ENCODE measurements around the gene GCNA. TPM values are rescaled to one million over a fixed set of nuclear protein-coding genes. Genes with fewer than 3 reads are reported as not detected.
"Not testable (repeated sequence)": the region's sequence is repeated elsewhere in the genome, so short reads cannot be mapped to it uniquely, and the experiment has no call there.

The GCNA gene
- total RNA-seq, 4 donors from 2014 or later: 2.8 to 12.9 (median 8.8) TPM

DNA sequence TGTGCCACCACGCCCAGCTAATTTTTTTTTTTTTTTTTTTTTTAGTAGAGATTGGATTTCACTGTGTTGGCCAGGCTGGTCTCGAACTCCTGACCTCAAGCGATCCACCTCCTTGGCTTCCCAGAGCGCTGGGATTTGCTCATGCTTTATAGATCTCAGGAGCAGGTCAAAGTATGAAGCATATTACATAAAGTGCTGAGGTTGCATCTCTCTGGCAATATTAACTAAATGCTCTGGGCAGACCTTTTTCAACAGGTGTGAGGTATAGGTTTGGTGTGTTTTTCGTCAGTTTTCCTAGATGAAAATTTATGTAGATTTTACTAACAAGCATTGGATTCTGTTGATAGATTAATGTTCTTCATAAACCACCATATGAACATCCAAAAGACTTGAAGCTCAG is 19.3 kb upstream of the GCNA start:
- TF ChIP-seq POLR2A (IDR thresholded peaks at IDR 0.05) (no peak), EP300 (IDR thresholded peaks at IDR 0.05) (no peak)
- TF ChIP-seq, protein P1, sequence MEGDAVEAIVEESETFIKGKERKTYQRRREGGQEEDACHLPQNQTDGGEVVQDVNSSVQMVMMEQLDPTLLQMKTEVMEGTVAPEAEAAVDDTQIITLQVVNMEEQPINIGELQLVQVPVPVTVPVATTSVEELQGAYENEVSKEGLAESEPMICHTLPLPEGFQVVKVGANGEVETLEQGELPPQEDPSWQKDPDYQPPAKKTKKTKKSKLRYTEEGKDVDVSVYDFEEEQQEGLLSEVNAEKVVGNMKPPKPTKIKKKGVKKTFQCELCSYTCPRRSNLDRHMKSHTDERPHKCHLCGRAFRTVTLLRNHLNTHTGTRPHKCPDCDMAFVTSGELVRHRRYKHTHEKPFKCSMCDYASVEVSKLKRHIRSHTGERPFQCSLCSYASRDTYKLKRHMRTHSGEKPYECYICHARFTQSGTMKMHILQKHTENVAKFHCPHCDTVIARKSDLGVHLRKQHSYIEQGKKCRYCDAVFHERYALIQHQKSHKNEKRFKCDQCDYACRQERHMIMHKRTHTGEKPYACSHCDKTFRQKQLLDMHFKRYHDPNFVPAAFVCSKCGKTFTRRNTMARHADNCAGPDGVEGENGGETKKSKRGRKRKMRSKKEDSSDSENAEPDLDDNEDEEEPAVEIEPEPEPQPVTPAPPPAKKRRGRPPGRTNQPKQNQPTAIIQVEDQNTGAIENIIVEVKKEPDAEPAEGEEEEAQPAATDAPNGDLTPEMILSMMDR (IDR thresholded peaks at IDR 0.05): no peak
- no peak for DNase-seq (ENCODE audit: low spot score in 2 of 2)
- H3K4me1 ChIP-seq: no peaks in the 10 kb centered on the region
- H3K4me3 ChIP-seq: no peak overlapping the region
- no peak overlapping the region for H3K27ac ChIP-seq
- WGBS, 2 donors: 86 to 94% methylated on average over 5 of the region's 5 CpGs
- no peaks in the 10 kb centered on the region for H3K27me3 ChIP-seq
- peaks cover 0 to 79% (median 0%) of the 10 kb centered on the region in 3 donors for H3K36me3 ChIP-seq
- H3K9me3 ChIP-seq: no peaks in the 10 kb centered on the region

DNA sequence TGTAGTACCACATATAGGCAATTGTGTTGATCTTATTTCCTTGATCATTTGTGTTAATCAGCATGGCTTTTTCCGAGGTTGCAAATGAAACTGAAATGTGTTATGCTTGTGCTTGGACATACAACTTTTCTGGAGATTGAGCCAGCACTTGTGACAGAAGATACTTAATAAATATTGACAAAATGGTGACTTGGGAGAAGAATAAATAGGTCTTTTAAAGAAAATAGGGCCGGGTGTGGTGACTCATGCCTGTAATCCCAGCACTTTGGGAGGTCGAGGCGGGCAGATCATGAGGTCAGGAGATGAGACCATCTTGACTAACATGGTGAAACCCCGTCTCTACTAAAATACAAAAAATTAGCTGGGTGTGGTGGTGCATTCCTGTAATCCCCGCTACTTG is 18.5 kb upstream of the GCNA start:
- H3K27me3 ChIP-seq; H3K4me1 ChIP-seq; H3K9me3 ChIP-seq; H3K4me3 ChIP-seq; DNase-seq (ENCODE audit: low spot score in 2 of 2); H3K27ac ChIP-seq: not testable (repeated sequence)
- 76 to 89% methylated on average over 6 of the region's 6 CpGs for WGBS, 2 donors
- H3K36me3 ChIP-seq: peaks cover 0 to 88% (median 0%) of the 10 kb centered on the region in 3 donors

DNA sequence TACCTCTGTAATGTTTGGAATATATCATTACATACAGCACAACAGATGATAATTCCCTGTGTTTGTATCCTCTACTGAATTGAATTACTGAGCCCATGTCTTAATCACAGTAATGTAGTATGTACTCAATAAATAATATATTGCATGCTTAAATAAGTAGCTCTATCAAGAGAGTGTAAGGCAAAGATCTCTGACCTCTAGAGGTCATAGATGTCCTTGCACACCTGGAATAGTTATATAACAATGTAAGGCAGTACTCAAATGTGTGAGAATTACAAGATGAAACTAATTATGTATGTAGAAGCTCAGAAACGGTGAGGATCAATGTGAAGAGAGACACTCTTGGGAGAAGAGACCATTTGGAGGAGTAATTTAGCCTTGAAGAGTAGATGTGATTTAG is 14.3 kb upstream of the GCNA start:
- no peaks in the 10 kb centered on the region for H3K27me3 ChIP-seq
- no peaks in the 10 kb centered on the region for H3K4me1 ChIP-seq
- WGBS, 2 donors: 44 to 71% methylated on average over 1 of the region's 1 CpG
- DNase-seq (ENCODE audit: low spot score in 2 of 2): no peak
- peaks cover 0 to 98% (median 0%) of the 10 kb centered on the region in 3 donors for H3K36me3 ChIP-seq
- no peaks in the 10 kb centered on the region for H3K9me3 ChIP-seq
- H3K4me3 ChIP-seq: no peak overlapping the region
- TF ChIP-seq EP300 (IDR thresholded peaks at IDR 0.05) (no peak), POLR2A (IDR thresholded peaks at IDR 0.05) (no peak)
- TF ChIP-seq, protein P1 (IDR thresholded peaks at IDR 0.05): no peak
- H3K27ac ChIP-seq: no peak overlapping the region

DNA sequence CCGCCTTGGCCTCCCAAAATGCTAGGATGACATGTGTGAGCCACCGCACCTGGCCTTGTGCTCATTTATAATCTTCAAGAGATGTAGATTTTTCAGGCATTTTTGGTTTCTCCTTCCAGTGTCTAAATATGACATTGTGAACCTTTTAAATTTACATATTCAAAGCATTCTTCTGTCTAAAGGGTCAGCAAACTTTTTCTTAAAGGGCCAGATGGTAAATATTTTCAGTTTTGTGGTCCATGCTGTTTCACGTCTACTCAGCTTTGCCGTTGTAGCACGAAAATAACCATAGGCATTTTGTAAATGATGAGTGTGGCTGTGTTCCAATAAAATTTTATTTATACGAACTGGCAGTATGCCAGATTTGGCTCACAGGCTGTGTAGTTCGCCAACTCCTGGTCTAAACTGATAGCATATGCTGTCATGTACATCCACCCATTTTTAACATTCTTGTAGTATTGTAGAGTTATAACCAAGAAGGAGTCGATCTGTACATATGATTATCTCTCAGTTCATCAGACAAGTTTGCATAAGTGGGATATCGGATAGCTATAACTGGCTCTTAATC is 12.7 kb upstream of the GCNA start:
- Histone ChIP-seq H3K27ac (no peak overlapping the region), H3K27me3 (no peaks in the 10 kb centered on the region), H3K4me1 (no peaks in the 10 kb centered on the region), H3K36me3 (peaks cover 0 to 97% (median 0%) of the 10 kb centered on the region in 3 donors), H3K4me3 (no peak overlapping the region), H3K9me3 (no peaks in the 10 kb centered on the region)
- no peak for DNase-seq (ENCODE audit: low spot score in 2 of 2)
- TF ChIP-seq, protein P1 (IDR thresholded peaks at IDR 0.05): no peak
- TF ChIP-seq POLR2A (IDR thresholded peaks at IDR 0.05) (no peak), EP300 (IDR thresholded peaks at IDR 0.05) (no peak)
- WGBS, 2 donors: 52 to 68% methylated on average over 9 of the region's 9 CpGs

DNA sequence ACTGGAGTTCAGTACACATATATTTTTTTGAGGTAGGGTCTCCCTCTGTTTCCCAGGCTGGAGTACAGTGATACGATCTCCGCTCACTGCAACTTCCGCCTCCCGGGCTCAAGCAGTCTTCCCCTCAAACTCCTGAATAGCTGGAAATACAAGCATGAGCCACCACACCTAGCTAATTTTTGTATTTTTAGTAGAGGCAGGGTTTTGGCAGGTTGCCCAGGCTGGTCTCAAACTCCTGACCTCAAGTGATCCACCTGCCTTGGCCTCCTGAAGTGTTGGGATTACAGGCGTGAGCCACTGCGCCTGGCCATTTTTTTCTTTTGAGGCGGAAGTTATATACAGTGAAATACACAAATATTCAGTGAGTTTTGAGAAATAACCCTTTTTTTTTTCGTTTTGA is 6.8 kb upstream of the GCNA start:
- H3K36me3 ChIP-seq: peaks cover 0 to 76% (median 0%) of the 10 kb centered on the region in 3 donors
- DNase-seq (ENCODE audit: low spot score in 2 of 2); H3K4me1 ChIP-seq; H3K4me3 ChIP-seq; H3K27me3 ChIP-seq; H3K9me3 ChIP-seq; H3K27ac ChIP-seq: not testable (repeated sequence)
- 86 to 88% methylated on average over 8 of the region's 8 CpGs for WGBS, 2 donors

DNA sequence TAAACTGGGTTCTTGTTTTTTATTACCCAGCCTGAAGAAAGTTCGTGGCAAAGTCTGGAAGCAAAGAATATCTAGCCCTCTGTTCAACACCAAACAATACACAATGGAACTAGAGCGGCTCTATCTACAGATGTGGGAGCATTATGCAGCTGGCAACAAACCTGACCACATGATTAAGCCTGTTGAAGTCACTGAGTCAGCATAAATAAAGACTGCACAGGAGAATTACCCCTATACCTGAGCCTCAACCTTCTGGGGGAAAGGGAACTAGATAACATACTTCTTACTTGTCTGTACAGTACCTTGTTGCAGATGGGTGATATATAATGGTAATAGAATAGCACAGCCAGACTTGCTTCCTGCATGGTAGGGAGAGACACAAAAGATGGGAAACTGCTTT is 4.6 kb upstream of the GCNA start:
- Histone ChIP-seq H3K9me3 (no peaks in the 10 kb centered on the region), H3K4me3 (no peak overlapping the region), H3K4me1 (no peaks in the 10 kb centered on the region), H3K27ac (no peak overlapping the region), H3K27me3 (no peaks in the 10 kb centered on the region), H3K36me3 (peaks cover 0 to 59% (median 0%) of the 10 kb centered on the region in 3 donors)
- TF ChIP-seq EP300 (IDR thresholded peaks at IDR 0.05) (no peak), POLR2A (IDR thresholded peaks at IDR 0.05) (no peak)
- TF ChIP-seq, protein P1 (IDR thresholded peaks at IDR 0.05): no peak
- WGBS, 2 donors: 48 to 74% methylated on average over 2 of the region's 2 CpGs
- no peak for DNase-seq (ENCODE audit: low spot score in 2 of 2)
